ENCODE measurements around the gene MB. TPM values are rescaled to one million over a fixed set of nuclear protein-coding genes. Genes with fewer than 3 reads are reported as not detected.
A peak's percentile ranks its signal among the peaks of the same experiment; 100 is the strongest.

The MB gene
- total and polyA plus RNA-seq, 4 donors: 1.3 to 3.1 (median 1.8) TPM

DNA sequence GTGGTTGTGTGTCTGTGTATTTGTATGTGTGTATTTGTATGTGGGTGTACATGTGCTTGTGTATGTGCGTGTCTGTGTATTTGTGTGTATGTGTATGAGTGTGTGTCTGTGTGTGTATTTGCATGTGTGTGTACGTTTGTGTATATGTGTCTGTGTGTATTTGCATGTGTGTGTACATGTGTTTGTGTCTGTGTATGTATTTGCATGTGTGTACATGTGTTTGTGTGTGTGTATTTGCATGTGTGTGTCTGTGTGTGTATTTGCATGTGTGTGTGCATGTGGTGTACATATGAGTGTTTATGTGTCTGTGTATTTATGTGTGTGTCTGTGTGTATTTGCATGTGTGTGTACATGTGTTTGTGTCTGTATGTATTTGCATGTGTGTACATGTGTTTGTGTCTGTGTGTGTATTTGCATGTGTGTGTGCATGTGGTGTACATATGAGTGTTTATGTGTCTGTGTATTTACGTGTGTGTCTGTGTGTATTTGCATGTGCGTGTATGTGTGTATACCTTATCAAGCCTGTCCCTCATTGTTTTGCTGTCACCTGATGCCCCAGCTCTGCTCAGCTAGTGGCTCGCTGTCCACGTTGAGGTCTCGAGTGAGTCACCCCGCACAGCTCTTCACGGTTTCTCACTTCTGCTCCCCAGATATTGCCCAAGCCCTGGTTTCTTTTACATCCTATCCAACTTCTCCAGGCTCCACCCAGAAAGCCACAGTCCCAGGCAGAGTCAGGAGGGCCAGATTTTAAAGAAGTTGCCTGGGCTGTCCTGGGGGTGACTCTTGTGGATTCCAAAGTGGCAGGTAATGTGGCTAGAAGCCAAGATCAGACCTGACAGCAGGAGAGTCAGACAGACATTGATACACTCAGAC, 15.2 kb downstream of the MB start:
- Histone ChIP-seq H3K27me3 (ENCODE audit: control insufficient read depth in 3 of 3, insufficient read depth in 3 of 3, low read length in 2 of 3) (no peaks in the 10 kb centered on the region), H3K4me1 (ENCODE audit: control insufficient read depth in 5 of 5, insufficient read depth in 5 of 5, low read length in 5 of 5) (peaks cover 0 to 7% (median 6%) of the 10 kb centered on the region in 5 donors), H3K4me3 (no peak overlapping the region), H3K9ac (ENCODE audit: insufficient read depth in 1 of 2, low read length in 2 of 2) (no peak overlapping the region), H3K9me3 (ENCODE audit: control insufficient read depth in 4 of 4, insufficient read depth in 3 of 4, low read length in 3 of 4) (no peaks in the 10 kb centered on the region), H3K36me3 (ENCODE audit: control insufficient read depth in 4 of 4, insufficient read depth in 4 of 4, low read length in 4 of 4) (no peaks in the 10 kb centered on the region), H3K27ac (ENCODE audit: low read depth in 1 of 2, low read length in 1 of 2) (peak overlapping the region in 1 of 2 donors; percentile 80)
- ATAC-seq (ENCODE audit: insufficient read depth, low FRiP score) (peak; percentile 20), DNase-seq (no peak)
- TF ChIP-seq, protein P1, sequence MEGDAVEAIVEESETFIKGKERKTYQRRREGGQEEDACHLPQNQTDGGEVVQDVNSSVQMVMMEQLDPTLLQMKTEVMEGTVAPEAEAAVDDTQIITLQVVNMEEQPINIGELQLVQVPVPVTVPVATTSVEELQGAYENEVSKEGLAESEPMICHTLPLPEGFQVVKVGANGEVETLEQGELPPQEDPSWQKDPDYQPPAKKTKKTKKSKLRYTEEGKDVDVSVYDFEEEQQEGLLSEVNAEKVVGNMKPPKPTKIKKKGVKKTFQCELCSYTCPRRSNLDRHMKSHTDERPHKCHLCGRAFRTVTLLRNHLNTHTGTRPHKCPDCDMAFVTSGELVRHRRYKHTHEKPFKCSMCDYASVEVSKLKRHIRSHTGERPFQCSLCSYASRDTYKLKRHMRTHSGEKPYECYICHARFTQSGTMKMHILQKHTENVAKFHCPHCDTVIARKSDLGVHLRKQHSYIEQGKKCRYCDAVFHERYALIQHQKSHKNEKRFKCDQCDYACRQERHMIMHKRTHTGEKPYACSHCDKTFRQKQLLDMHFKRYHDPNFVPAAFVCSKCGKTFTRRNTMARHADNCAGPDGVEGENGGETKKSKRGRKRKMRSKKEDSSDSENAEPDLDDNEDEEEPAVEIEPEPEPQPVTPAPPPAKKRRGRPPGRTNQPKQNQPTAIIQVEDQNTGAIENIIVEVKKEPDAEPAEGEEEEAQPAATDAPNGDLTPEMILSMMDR (IDR thresholded peaks at IDR 0.05; ENCODE audit: control extremely low read depth, extremely low read depth): no peak
- WGBS, 2 donors: 44 to 53% methylated on average over 9 of the region's 9 CpGs

DNA sequence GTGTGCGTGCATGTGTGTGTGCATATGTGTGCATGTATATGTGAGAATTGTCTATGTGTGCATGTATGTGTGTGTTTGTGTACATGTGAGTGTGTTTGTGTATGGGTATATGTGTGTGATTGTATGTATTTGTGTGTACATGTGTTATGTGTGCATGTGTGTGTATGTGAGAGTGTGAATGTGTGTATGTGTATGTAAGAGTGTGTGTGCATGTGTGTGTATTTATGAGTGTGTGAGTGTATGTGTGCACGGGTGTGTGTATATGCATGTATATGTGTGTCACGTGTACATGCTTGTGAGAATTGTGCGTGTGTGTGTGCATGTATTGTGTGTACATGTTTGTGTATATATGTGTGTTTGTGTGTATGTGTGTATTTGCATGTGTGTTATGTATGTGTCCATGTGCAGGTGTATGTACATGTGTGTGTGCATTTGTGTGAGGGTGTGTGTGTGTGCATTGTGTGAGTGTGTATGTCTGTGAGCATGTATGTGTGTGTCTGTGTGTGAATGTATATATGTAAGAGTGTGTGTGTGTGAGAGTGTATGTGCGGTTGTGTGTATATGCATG, 16.0 kb downstream of the MB start:
- DNase-seq (no peak), ATAC-seq (ENCODE audit: insufficient read depth, low FRiP score) (no peak)
- Histone ChIP-seq H3K36me3 (ENCODE audit: control insufficient read depth in 4 of 4, insufficient read depth in 4 of 4, low read length in 4 of 4) (no peaks in the 10 kb centered on the region), H3K27me3 (ENCODE audit: control insufficient read depth in 3 of 3, insufficient read depth in 3 of 3, low read length in 2 of 3) (no peaks in the 10 kb centered on the region), H3K27ac (ENCODE audit: low read depth in 1 of 2, low read length in 1 of 2) (no peak overlapping the region), H3K4me3 (no peak overlapping the region), H3K9me3 (ENCODE audit: control insufficient read depth in 4 of 4, insufficient read depth in 3 of 4, low read length in 3 of 4) (no peaks in the 10 kb centered on the region), H3K9ac (ENCODE audit: insufficient read depth in 1 of 2, low read length in 2 of 2) (no peak overlapping the region), H3K4me1 (ENCODE audit: control insufficient read depth in 5 of 5, insufficient read depth in 5 of 5, low read length in 5 of 5) (peaks cover 0 to 7% (median 0%) of the 10 kb centered on the region in 5 donors)
- 96 to 98% methylated on average over 5 of the region's 5 CpGs for WGBS, 2 donors
- TF ChIP-seq, protein P1 (IDR thresholded peaks at IDR 0.05; ENCODE audit: control extremely low read depth, extremely low read depth): no peak

DNA sequence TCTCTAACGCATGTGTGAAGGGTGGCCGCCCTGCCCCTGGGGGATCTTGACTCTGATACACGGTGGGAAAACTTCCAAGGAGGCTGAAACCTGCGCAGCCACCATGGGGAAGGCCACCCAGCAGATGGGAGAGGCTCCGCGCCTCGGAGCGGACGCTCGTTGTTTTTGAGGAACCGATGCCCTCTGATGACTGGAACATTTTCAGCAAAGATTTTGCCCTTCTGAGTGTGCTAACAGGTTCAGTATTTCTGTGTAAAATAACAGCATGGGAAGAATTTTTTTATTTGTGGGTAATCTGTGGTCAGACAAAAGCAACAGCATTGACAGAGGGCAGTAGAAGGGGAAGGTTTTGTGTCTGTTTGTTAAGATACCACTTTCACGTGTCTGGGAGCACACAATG, 16.7 kb downstream of the MB start:
- Histone ChIP-seq H3K9ac (ENCODE audit: insufficient read depth in 1 of 2, low read length in 2 of 2) (no peak overlapping the region), H3K4me1 (ENCODE audit: control insufficient read depth in 5 of 5, insufficient read depth in 5 of 5, low read length in 5 of 5) (peaks cover 0 to 7% (median 0%) of the 10 kb centered on the region in 5 donors), H3K36me3 (ENCODE audit: control insufficient read depth in 4 of 4, insufficient read depth in 4 of 4, low read length in 4 of 4) (no peaks in the 10 kb centered on the region), H3K27ac (ENCODE audit: low read depth in 1 of 2, low read length in 1 of 2) (no peak overlapping the region), H3K9me3 (ENCODE audit: control insufficient read depth in 4 of 4, insufficient read depth in 3 of 4, low read length in 3 of 4) (no peaks in the 10 kb centered on the region), H3K27me3 (ENCODE audit: control insufficient read depth in 3 of 3, insufficient read depth in 3 of 3, low read length in 2 of 3) (no peaks in the 10 kb centered on the region), H3K4me3 (no peak overlapping the region)
- ATAC-seq (ENCODE audit: insufficient read depth, low FRiP score) (no peak), DNase-seq (no peak)
- WGBS, 2 donors: 58 to 69% methylated on average over 12 of the region's 12 CpGs
- TF ChIP-seq, protein P1 (IDR thresholded peaks at IDR 0.05; ENCODE audit: control extremely low read depth, extremely low read depth): no peak
